ENCODE data around the gene MRRF. TPM values are rescaled to one million over a fixed set of nuclear protein-coding genes. Genes with fewer than 3 reads are reported as not detected.
A peak's percentile ranks its signal among the peaks of the same experiment; 100 is the strongest.

MRRF gene
- total RNA-seq, 1 donor from 2014 or later: 41.2 TPM

- Mint-ChIP-seq H3K27ac (no peak overlapping the region), H3K4me1 (ENCODE audit: unreplicated experiment) (peaks cover 42% of the 10 kb centered on the region), H3K27me3 (peaks cover 91% of the 10 kb centered on the region), H3K4me3 (peak overlapping the region; percentile 30), H3K36me3 (peaks cover 3% of the 10 kb centered on the region), H3K9me3 (no peaks in the 10 kb centered on the region)
- TF ChIP-seq, protein P1, sequence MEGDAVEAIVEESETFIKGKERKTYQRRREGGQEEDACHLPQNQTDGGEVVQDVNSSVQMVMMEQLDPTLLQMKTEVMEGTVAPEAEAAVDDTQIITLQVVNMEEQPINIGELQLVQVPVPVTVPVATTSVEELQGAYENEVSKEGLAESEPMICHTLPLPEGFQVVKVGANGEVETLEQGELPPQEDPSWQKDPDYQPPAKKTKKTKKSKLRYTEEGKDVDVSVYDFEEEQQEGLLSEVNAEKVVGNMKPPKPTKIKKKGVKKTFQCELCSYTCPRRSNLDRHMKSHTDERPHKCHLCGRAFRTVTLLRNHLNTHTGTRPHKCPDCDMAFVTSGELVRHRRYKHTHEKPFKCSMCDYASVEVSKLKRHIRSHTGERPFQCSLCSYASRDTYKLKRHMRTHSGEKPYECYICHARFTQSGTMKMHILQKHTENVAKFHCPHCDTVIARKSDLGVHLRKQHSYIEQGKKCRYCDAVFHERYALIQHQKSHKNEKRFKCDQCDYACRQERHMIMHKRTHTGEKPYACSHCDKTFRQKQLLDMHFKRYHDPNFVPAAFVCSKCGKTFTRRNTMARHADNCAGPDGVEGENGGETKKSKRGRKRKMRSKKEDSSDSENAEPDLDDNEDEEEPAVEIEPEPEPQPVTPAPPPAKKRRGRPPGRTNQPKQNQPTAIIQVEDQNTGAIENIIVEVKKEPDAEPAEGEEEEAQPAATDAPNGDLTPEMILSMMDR (conservative IDR thresholded peaks at IDR 0.05): no peak
- DNase-seq (ENCODE audit: extremely low spot score, unreplicated experiment): no peak
Measured at GRCh38 chr9:122218071-122218934, 46.4 kb upstream of the MRRF start.

DNA sequence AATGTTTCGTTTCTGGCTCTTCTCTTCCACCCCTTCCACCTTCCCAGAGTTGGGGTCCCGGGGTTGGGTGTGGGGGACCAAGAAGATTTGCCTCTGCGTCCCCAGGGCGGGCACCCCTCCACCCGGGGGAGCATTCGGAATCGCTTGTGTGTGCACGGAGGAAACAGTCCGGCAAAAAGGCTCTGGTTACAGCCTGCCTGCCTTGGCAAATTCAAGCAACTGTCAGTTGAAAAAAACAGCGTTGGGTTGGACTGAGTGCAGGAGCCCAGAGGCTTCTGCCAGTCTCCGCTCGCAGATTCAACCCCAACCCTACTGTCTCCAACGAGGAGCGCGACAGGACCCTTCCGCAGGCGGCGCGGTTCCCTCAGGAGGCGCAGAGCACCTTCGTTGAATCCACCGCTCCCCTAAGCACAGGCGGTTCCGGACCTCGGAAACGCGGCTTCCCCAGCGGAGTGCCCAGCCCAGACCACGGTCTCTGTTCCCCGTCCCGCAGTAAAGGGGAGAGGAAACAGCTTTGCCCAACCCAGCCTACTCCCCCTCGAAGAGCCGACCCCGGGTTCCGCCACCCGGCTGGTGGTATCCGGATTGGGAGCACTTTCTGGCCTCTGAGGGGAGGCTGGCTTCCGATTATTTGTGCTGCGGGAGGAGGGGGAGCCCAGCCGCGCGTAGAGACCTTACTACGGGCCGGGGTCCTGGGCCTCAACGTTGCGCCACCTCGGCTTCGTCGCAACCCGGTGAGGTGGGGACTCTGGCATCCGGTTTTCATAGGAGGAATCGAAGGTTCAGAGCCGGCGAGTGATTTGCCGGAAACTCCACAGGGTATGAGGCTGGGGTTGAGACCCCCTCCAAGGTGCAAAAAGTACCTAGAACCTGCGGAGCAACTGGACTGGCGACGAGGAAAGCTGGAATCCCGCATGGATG lies 45.5 kb upstream of the MRRF start:
- H3K4me1 Mint-ChIP-seq (ENCODE audit: unreplicated experiment): peaks cover 43% of the 10 kb centered on the region
- H3K4me3 Mint-ChIP-seq: peak overlapping the region; percentile 72
- no peak for DNase-seq (ENCODE audit: extremely low spot score, unreplicated experiment)
- H3K27ac Mint-ChIP-seq: no peak overlapping the region
- H3K9me3 Mint-ChIP-seq: no peaks in the 10 kb centered on the region
- TF ChIP-seq, protein P1 (conservative IDR thresholded peaks at IDR 0.05): no peak
- H3K36me3 Mint-ChIP-seq: peaks cover 3% of the 10 kb centered on the region
- H3K27me3 Mint-ChIP-seq: peaks cover 97% of the 10 kb centered on the region

GRCh38 chr9:122219856-122220672 lies 44.6 kb upstream of the MRRF start:
- DNase-seq (ENCODE audit: extremely low spot score, unreplicated experiment): no peak
- H3K4me3 Mint-ChIP-seq: peak overlapping the region; percentile 72
- peaks cover 9% of the 10 kb centered on the region for H3K36me3 Mint-ChIP-seq
- no peak overlapping the region for H3K27ac Mint-ChIP-seq
- H3K9me3 Mint-ChIP-seq: no peaks in the 10 kb centered on the region
- peaks cover 97% of the 10 kb centered on the region for H3K27me3 Mint-ChIP-seq
- H3K4me1 Mint-ChIP-seq (ENCODE audit: unreplicated experiment): peaks cover 43% of the 10 kb centered on the region
- TF ChIP-seq, protein P1 (conservative IDR thresholded peaks at IDR 0.05): no peak

DNA sequence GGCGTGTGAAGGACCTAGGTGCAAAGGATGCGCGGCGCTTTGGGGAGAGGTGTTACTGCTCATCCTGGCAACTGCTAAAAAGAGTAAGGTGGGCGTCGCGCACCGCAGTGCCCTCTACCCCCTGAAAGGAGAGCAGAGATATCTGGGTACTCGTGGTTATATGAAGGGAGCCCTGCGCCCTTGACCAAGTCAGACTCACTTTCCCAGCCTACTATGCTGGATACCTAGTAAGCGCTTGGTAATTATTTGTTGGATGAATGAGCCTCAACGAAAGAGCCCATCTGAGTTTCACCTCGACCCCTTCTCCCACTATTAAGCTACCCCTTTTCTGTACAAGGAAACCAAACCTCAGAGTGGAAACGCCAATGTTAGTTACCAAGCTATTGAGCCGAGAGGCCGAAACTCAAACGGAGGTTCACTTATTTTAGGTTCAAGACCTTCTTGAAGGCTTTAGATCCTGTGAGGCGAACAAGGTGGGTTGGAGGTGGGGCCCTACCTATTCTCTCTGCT lies 44.0 kb upstream of the MRRF start:
- Mint-ChIP-seq H3K4me3 (peak overlapping the region; percentile 72), H3K36me3 (peaks cover 9% of the 10 kb centered on the region), H3K9me3 (no peaks in the 10 kb centered on the region), H3K4me1 (ENCODE audit: unreplicated experiment) (peaks cover 43% of the 10 kb centered on the region), H3K27ac (no peak overlapping the region), H3K27me3 (peaks cover 97% of the 10 kb centered on the region)
- DNase-seq (ENCODE audit: extremely low spot score, unreplicated experiment): no peak
- TF ChIP-seq, protein P1 (conservative IDR thresholded peaks at IDR 0.05): no peak

All from type B pancreatic cell (in vitro differentiated cells).